Pancreas (tissue), 10 donors: ENCODE results near the gene EHD4. TPM values are rescaled to one million over a fixed set of nuclear protein-coding genes. Genes with fewer than 3 reads are reported as not detected.

ENCODE experiments used
- ATAC-seq, 4 donors: fragments of 200-7000 bp; cut with Tn5 transposase; one replicate each; pipeline versions ENCODE4 v1.8.0 to v1.9.1; 2020; ENCODE audit warnings: mild to moderate bottlenecking in 4 of 4, moderate library complexity in 4 of 4
- DNase-seq, 6 donors: peaks; one replicate each; pipeline ENCODE4 v3.0.0-alpha.2; 2020
- FAIRE-seq: peaks from 2 replicates; lab custom pipeline; 2012; peaks lifted over from hg19 to GRCh38; lab: Jason Lieb, UNC
- H3K27ac ChIP-seq, 4 donors: fragments of 200-600 bp; sonication (generic); 1 replicate in 3 of 4; 2 replicates in 1 of 4; pipeline versions ENCODE4 v1.5.0 to v1.8.0; 2020
- H3K27me3 ChIP-seq, 4 donors: fragments of 200-600 bp; one replicate each; pipeline ENCODE4 v1.8.0; 2021
- H3K36me3 ChIP-seq, 3 donors: fragments of 200-600 bp; sonication (generic) in 1 of 3; one replicate each; pipeline versions ENCODE4 v1.5.0 to v1.8.0; 2020 to 2021
- H3K4me1 ChIP-seq, 3 donors: fragments of 200-600 bp; one replicate each; pipeline ENCODE4 v1.8.0; 2021
- H3K4me3 ChIP-seq, 4 donors: fragments of 200-600 bp; sonication (generic) in 2 of 4; one replicate each; pipeline versions ENCODE4 v1.5.0 to v1.8.0; 2020 to 2021
- H3K9me3 ChIP-seq, 4 donors: fragments of 200-600 bp; one replicate each; pipeline ENCODE4 v1.8.0; 2021
- WGBS, 2 donors: extraction: QIAGEN DNeasy Blood & Tissue Kit; methylation state at CpG; one replicate each; pipeline ENCODE4 v1.1.7; 2013; 5-methylcytosine and 5-hydroxymethylcytosine counted together
- intact Hi-C, 3 donors: fragments of 100-400 bp; cut with DNase I; formaldehyde crosslinking; loops; one replicate each; pipeline versions ENCODE4 v1.11.1 to v1.14.2; 2022
- polyA plus RNA-seq, 2 donors: library from polyadenylated mRNA; stranded (reverse); fragments of 200-250 nt; gene quantifications; one replicate each; pipeline ENCODE4 v1.2.3, GENCODE V29; 2013
- total RNA-seq, 6 donors: library from RNA; stranded (reverse); fragmentation: NEBNext Ultra II Directional in 4 of 6; extraction: Animal tissue kit (Norgen Biotek cat#: 25700) in 4 of 6; gene quantifications; one replicate each; pipeline versions ENCODE4 v1.2.1 to v1.2.4, GENCODE V29; 2021 to 2023
- TF ChIP-seq, protein P1 (sequence below), 4 donors: fragments of 200-600 bp; sonication (generic) in 3 of 4; IDR thresholded peaks; one replicate each; pipeline versions ENCODE4 v1.5.0 to v1.8.0; 2021; ENCODE audit warnings: antibody characterized with exemption in 4 of 4
- donor health status: healthy with polysubstance abuse.
- donor health status: DM: no; HTN: no; CAD: no; lungs with moderate emphysema.
- donor health status: DM: no; HTN: no; CAD: no.
- donor health status: control.
- donor health status: control.
- donor health status: Bipolar disorder and iron deficiency.
- donor health status: DM: yes; HTN: yes; CAD: no.
- donor health status: DM: no; HTN: no; CAD: no.
- donor health status: DM: no; HTN: no; CAD: no.
- donor health status: DM: yes; HTN: yes; CAD: no.

EHD4 gene
- total and polyA plus RNA-seq, 8 donors, result 8.1 to 22.8 (median 8.5) TPM

DNA sequence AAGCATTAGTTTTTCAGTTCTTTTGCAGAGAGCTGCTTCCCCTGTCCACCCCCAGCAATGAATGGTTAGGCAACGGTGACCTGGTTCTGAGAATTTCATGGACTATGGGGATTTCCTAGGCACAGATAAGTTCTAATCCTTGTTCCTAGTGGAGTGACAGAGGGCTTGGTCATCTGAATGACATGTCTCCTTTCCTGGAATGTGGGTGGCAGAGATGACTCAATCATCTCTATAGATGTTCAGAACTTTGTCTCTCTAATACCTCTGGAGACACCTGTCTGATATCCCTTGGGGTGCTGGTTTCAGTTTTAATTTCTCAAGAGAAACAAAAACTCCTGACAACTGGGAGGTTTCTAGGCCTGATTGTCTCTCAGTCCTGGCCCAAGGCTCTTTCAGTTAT is 38.1 kb upstream of the EHD4 start:
- TF ChIP-seq, protein P1, sequence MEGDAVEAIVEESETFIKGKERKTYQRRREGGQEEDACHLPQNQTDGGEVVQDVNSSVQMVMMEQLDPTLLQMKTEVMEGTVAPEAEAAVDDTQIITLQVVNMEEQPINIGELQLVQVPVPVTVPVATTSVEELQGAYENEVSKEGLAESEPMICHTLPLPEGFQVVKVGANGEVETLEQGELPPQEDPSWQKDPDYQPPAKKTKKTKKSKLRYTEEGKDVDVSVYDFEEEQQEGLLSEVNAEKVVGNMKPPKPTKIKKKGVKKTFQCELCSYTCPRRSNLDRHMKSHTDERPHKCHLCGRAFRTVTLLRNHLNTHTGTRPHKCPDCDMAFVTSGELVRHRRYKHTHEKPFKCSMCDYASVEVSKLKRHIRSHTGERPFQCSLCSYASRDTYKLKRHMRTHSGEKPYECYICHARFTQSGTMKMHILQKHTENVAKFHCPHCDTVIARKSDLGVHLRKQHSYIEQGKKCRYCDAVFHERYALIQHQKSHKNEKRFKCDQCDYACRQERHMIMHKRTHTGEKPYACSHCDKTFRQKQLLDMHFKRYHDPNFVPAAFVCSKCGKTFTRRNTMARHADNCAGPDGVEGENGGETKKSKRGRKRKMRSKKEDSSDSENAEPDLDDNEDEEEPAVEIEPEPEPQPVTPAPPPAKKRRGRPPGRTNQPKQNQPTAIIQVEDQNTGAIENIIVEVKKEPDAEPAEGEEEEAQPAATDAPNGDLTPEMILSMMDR (IDR thresholded peaks at IDR 0.05), result no peak
- Histone ChIP-seq H3K4me3 (no peak overlapping the region), H3K36me3 (no peaks in the 10 kb centered on the region), H3K27me3 (no peaks in the 10 kb centered on the region), H3K4me1 (peaks cover 0 to 13% (median 0%) of the 10 kb centered on the region in 3 donors), H3K27ac (peak overlapping the region in 2 of 4 donors; percentile 31 to 37), H3K9me3 (no peaks in the 10 kb centered on the region)
- 24 to 71% methylated on average over 1 of the region's 1 CpG for WGBS, 2 donors
- FAIRE-seq, result no peak
- no peak for DNase-seq
- peak in 2 of 4 donors; percentile 36 to 55 for ATAC-seq
- intact Hi-C loops, result no loop called here

- peaks cover 0 to 13% (median 0%) of the 10 kb centered on the region in 3 donors for H3K4me1 ChIP-seq
- TF ChIP-seq, protein P1 (IDR thresholded peaks at IDR 0.05), result no peak
- FAIRE-seq, result no peak
These were observed 37.1 kb upstream of the EHD4 start for GRCh38 chr15:42009474-42009873.

GRCh38 chr15:42009022-42009421 is 36.7 kb upstream of the EHD4 start:
- Histone ChIP-seq H3K27ac (no peak overlapping the region), H3K27me3 (no peaks in the 10 kb centered on the region), H3K4me3 (no peak overlapping the region), H3K36me3 (no peaks in the 10 kb centered on the region), H3K9me3 (no peaks in the 10 kb centered on the region), H3K4me1 (peaks cover 0 to 13% (median 0%) of the 10 kb centered on the region in 3 donors)
- intact Hi-C loops, result no loop called here
- ATAC-seq, result no peak
- DNase-seq, result no peak
- FAIRE-seq, result no peak
- TF ChIP-seq, protein P1 (IDR thresholded peaks at IDR 0.05), result no peak

More at GRCh38 chr15:42009474-42009873, 37.1 kb upstream of the EHD4 start:
- no peak for ATAC-seq
- Histone ChIP-seq H3K27me3 (no peaks in the 10 kb centered on the region), H3K4me3 (no peak overlapping the region), H3K36me3 (no peaks in the 10 kb centered on the region), H3K27ac (no peak overlapping the region), H3K9me3 (no peaks in the 10 kb centered on the region)
- no peak for DNase-seq
- 90 to 92% methylated on average over 5 of the region's 5 CpGs for WGBS, 2 donors
- intact Hi-C loops, result no loop called here

- no peak for FAIRE-seq
- no peaks in the 10 kb centered on the region for H3K27me3 ChIP-seq
- H3K4me1 ChIP-seq, result peaks cover 0 to 9% (median 0%) of the 10 kb centered on the region in 3 donors
- ATAC-seq, result no peak
- H3K4me3 ChIP-seq, result no peak overlapping the region
- WGBS, 2 donors, result 87 to 91% methylated on average over 1 of the region's 1 CpG
- TF ChIP-seq, protein P1 (IDR thresholded peaks at IDR 0.05), result no peak
- H3K36me3 ChIP-seq, result no peaks in the 10 kb centered on the region
- no peak for DNase-seq
- no peaks in the 10 kb centered on the region for H3K9me3 ChIP-seq
- intact Hi-C loops, result no loop called here
- no peak overlapping the region for H3K27ac ChIP-seq
These were observed 35.0 kb upstream of the EHD4 start for GRCh38 chr15:42007386-42007785.

DNA sequence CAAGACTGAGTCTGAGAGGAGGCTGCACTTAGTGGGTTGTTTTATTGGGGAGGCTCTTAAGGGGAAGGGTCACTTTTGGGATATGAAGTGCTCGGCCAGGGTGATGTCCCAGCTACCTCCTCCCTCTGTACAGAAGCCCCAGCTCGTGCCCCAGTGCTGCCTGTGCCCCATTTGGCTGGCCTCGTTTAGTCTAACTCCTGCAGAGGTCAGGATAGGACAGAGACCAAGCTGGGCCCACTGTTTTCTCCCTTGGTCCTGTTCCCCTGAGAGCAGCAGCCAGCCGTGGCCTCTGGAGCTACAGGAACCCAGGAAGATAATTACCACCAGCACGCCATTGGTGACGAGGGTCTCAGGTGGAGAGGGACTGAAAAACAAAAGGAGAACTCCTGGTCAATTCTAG is 30.0 kb upstream of the EHD4 start:
- WGBS, 2 donors, result 81 to 84% methylated on average over 6 of the region's 6 CpGs
- Histone ChIP-seq H3K27me3 (no peaks in the 10 kb centered on the region), H3K9me3 (no peaks in the 10 kb centered on the region), H3K4me3 (no peak overlapping the region), H3K36me3 (no peaks in the 10 kb centered on the region), H3K4me1 (no peaks in the 10 kb centered on the region), H3K27ac (no peak overlapping the region)
- DNase-seq, result no peak
- no peak for FAIRE-seq
- TF ChIP-seq, protein P1 (IDR thresholded peaks at IDR 0.05), result no peak
- intact Hi-C loops, result no loop called here
- no peak for ATAC-seq
